DMS153 (cell line): ENCODE results near the gene ACTR3.

ENCODE experiments used
- DNase-seq: peaks from one replicate; lab custom pipeline; 2025; lab: John Stamatoyannopoulos, UW

Gene ACTR3

GRCh38 chr2:113876503-113877387 lies 13.1 kb upstream of the ACTR3 start:
- DNase-seq, result peak; percentile 96

- peak; percentile 28 for DNase-seq
These were observed 11.9 kb upstream of the ACTR3 start for GRCh38 chr2:113877711-113878598.

GRCh38 chr2:113878743-113879142 lies 11.1 kb upstream of the ACTR3 start:
- no peak for DNase-seq

GRCh38 chr2:113879457-113879856 lies 10.4 kb upstream of the ACTR3 start:
- no peak for DNase-seq

- DNase-seq, result no peak
These were observed 3.3 kb upstream of the ACTR3 start for GRCh38 chr2:113886479-113887008.

- DNase-seq, result no peak
These were observed 2.7 kb upstream of the ACTR3 start for GRCh38 chr2:113887009-113887792.

GRCh38 chr2:113888641-113889470 lies 1.0 kb upstream of the ACTR3 start:
- DNase-seq, result no peak

GRCh38 chr2:113890253-113891235 lies 655 bp downstream of the ACTR3 start:
- no peak for DNase-seq

- no peak for DNase-seq
These were observed 1.5 kb downstream of the ACTR3 start for GRCh38 chr2:113891265-113891959.

GRCh38 chr2:113892004-113892710 lies 2.3 kb downstream of the ACTR3 start:
- no peak for DNase-seq

GRCh38 chr2:113894156-113894743 lies 4.4 kb downstream of the ACTR3 start:
- DNase-seq, result no peak

GRCh38 chr2:113895301-113895700 lies 5.4 kb downstream of the ACTR3 start:
- DNase-seq, result no peak

- no peak for DNase-seq
These were observed 6.1 kb downstream of the ACTR3 start for GRCh38 chr2:113895819-113896563.

GRCh38 chr2:113896791-113897190 lies 6.9 kb downstream of the ACTR3 start:
- DNase-seq, result no peak

- no peak for DNase-seq
These were observed 8.2 kb downstream of the ACTR3 start for GRCh38 chr2:113898081-113898480.

GRCh38 chr2:113899166-113899565 lies 9.3 kb downstream of the ACTR3 start:
- no peak for DNase-seq

- DNase-seq, result no peak
These were observed 12.1 kb downstream of the ACTR3 start for GRCh38 chr2:113901943-113902342.
